Measurements from ENCODE around the gene OCEL1. TPM values are rescaled to one million over a fixed set of nuclear protein-coding genes. Genes with fewer than 3 reads are reported as not detected.

OCEL1 gene
- polyA plus RNA-seq, 3 donors, result 20.4 to 22.9 (median 21.2) TPM

GRCh38 chr19:17206736-17207581, 19.1 kb upstream of the OCEL1 start:
- no peak for DNase-seq

GRCh38 chr19:17209126-17210036, 16.6 kb upstream of the OCEL1 start:
- DNase-seq, result no peak

- DNase-seq, result no peak
These were observed 15.7 kb upstream of the OCEL1 start for GRCh38 chr19:17210296-17210695.

GRCh38 chr19:17211547-17212446, 14.2 kb upstream of the OCEL1 start:
- DNase-seq, result no peak

- no peak for DNase-seq
These were observed 12.7 kb upstream of the OCEL1 start for GRCh38 chr19:17213334-17213733.

- DNase-seq, result no peak
These were observed 11.4 kb upstream of the OCEL1 start for GRCh38 chr19:17214508-17215126.

GRCh38 chr19:17215127-17215971, 10.7 kb upstream of the OCEL1 start, which contains the start of gene USE1:
USE1 (plus strand) TSS chr19:17215357; CDS start chr19:17215406, 49 bp downstream.
- DNase-seq, result peak; percentile 94

GRCh38 chr19:17216058-17216670, 9.9 kb upstream of the OCEL1 start:
- DNase-seq, result no peak

- no peak for DNase-seq
These were observed 6.7 kb upstream of the OCEL1 start for GRCh38 chr19:17219286-17219685.

GRCh38 chr19:17220207-17220758, 5.7 kb upstream of the OCEL1 start:
- DNase-seq, result no peak

- DNase-seq, result no peak
These were observed 973 bp upstream of the OCEL1 start for GRCh38 chr19:17225053-17225452.

- DNase-seq, result no peak
These were observed 1.9 kb downstream of the OCEL1 start for GRCh38 chr19:17227798-17228367.

- DNase-seq, result no peak
These were observed 3.9 kb downstream of the OCEL1 start for GRCh38 chr19:17229890-17230289.

GRCh38 chr19:17232258-17232657, 6.2 kb downstream of the OCEL1 start:
- DNase-seq, result no peak

- no peak for DNase-seq
These were observed 8.9 kb downstream of the OCEL1 start for GRCh38 chr19:17234911-17235299.

GRCh38 chr19:17235300-17235970, 9.4 kb downstream of the OCEL1 start:
- DNase-seq, result no peak

- DNase-seq, result no peak
These were observed 10.1 kb downstream of the OCEL1 start for GRCh38 chr19:17235971-17236777.
